SK-N-SH treated with all-trans-retinoic acid at 6 μM for 48 hours (cell line): ENCODE results near the gene NEU4.

Experiments
- ATAC-seq: fragments of 200-7000 bp; cut with Tn5 transposase; 3 replicates; pipeline ENCODE4 v1.9.1; 2020; ENCODE audit warnings: mild to moderate bottlenecking, moderate library complexity
- BACH2 ChIP-seq: fragments of 250-450 bp; sonication (Bioruptor Pico); IDR thresholded peaks from 2 replicates; pipeline ENCODE4 v1.9.0; 2021; ENCODE audit warnings: mild to moderate bottlenecking, borderline replicate concordance
- CSDC2 ChIP-seq: fragments of 250-450 bp; sonication (Bioruptor Pico); IDR thresholded peaks from 2 replicates; pipeline ENCODE4 v1.5.0; 2020; ENCODE audit warnings: mild to moderate bottlenecking, moderate library complexity
- ESRRG ChIP-seq: fragments of 250-450 bp; sonication (Bioruptor Pico); IDR thresholded peaks from 2 replicates; pipeline ENCODE4 v1.6.1; 2021; ENCODE audit warnings: mild to moderate bottlenecking
- GLIS3 ChIP-seq: fragments of 250-450 bp; sonication (Bioruptor Pico); IDR thresholded peaks from 2 replicates; pipeline ENCODE4 v1.5.0; 2020; ENCODE audit warnings: mild to moderate bottlenecking, moderate library complexity
- ISL1 ChIP-seq: fragments of 250-450 bp; sonication (Bioruptor Pico); IDR thresholded peaks from 2 replicates; pipeline ENCODE4 v2.1.2; 2022; ENCODE audit warnings: mild to moderate bottlenecking, moderate library complexity
- OSR1 ChIP-seq: fragments of 250-450 bp; sonication (Bioruptor Pico); IDR thresholded peaks from 2 replicates; pipeline ENCODE4 v1.8.0; 2022; ENCODE audit warnings: moderate library complexity, mild to moderate bottlenecking, inconsistent platforms
- SNAI2 ChIP-seq: fragments of 250-450 bp; sonication (Bioruptor Pico); IDR thresholded peaks from 2 replicates; pipeline ENCODE4 v1.5.0; 2020; ENCODE audit warnings: mild to moderate bottlenecking, moderate library complexity
- TCF4 ChIP-seq: fragments of 250-450 bp; sonication (Bioruptor Pico); IDR thresholded peaks from 2 replicates; pipeline ENCODE4 v1.8.0; 2021; ENCODE audit warnings: mild to moderate bottlenecking, moderate library complexity, borderline replicate concordance
- TOX ChIP-seq: fragments of 250-450 bp; sonication (Bioruptor Pico); IDR thresholded peaks from 2 replicates; pipeline ENCODE4 v1.8.0; 2021; ENCODE audit warnings: mild to moderate bottlenecking, moderate library complexity, borderline replicate concordance
- ZC3H10 ChIP-seq: fragments of 250-450 bp; sonication (Bioruptor Pico); IDR thresholded peaks from 2 replicates; pipeline ENCODE4 v1.5.1; 2021; ENCODE audit warnings: mild to moderate bottlenecking, moderate library complexity
- ZFP3 ChIP-seq: fragments of 250-450 bp; sonication (Bioruptor Pico); IDR thresholded peaks from 2 replicates; pipeline ENCODE4 v1.5.0; 2020; ENCODE audit warnings: mild to moderate bottlenecking, moderate library complexity
- ZFP30 ChIP-seq: fragments of 450-650 bp; formaldehyde crosslinking; IDR thresholded peaks from 2 replicates; pipeline ENCODE4 v1.5.0; 2022; ENCODE audit warnings: mild to moderate bottlenecking, moderate library complexity
- ZNF565 ChIP-seq: fragments of 450-650 bp; formaldehyde crosslinking; conservative IDR thresholded peaks from 2 replicates; pipeline ENCODE4 v1.5.0; 2020; ENCODE audit warnings: low read depth, mild to moderate bottlenecking, moderate library complexity
- ZNF70 ChIP-seq: fragments of 450-650 bp; formaldehyde crosslinking; IDR thresholded peaks from 2 replicates; pipeline ENCODE4 v1.5.0; 2020; ENCODE audit warnings: mild to moderate bottlenecking, moderate library complexity
- ZNF8 ChIP-seq: fragments of 450-650 bp; formaldehyde crosslinking; IDR thresholded peaks from 2 replicates; pipeline ENCODE4 v1.5.0; 2020; ENCODE audit warnings: mild to moderate bottlenecking, moderate library complexity
- TF ChIP-seq, protein P1 (sequence below): fragments of 250-450 bp; sonication (Bioruptor Pico); IDR thresholded peaks from 2 replicates; pipeline ENCODE4 v1.8.0; 2020; ENCODE audit warnings: mild to moderate bottlenecking, moderate library complexity, borderline replicate concordance
- TF ChIP-seq, protein P2 (sequence below): fragments of 250-450 bp; sonication (Bioruptor Pico); IDR thresholded peaks from 2 replicates; pipeline ENCODE4 v1.5.1; 2021; ENCODE audit warnings: mild to moderate bottlenecking, moderate library complexity
- TF ChIP-seq, protein P3 (sequence below): fragments of 250-450 bp; sonication (Bioruptor Pico); IDR thresholded peaks from 2 replicates; pipeline ENCODE4 v1.5.0; 2020; ENCODE audit warnings: mild to moderate bottlenecking, moderate library complexity
- TF ChIP-seq, protein P4 (sequence below): fragments of 250-450 bp; sonication (Bioruptor Pico); IDR thresholded peaks from 2 replicates; pipeline ENCODE4 v1.5.1; 2020; ENCODE audit warnings: low read depth, mild to moderate bottlenecking, moderate library complexity
- TF ChIP-seq, protein P5 (sequence below): fragments of 250-450 bp; sonication (Bioruptor Pico); IDR thresholded peaks from 2 replicates; pipeline ENCODE4 v1.8.0; 2021; ENCODE audit warnings: low read depth, mild to moderate bottlenecking, moderate library complexity, borderline replicate concordance

The NEU4 gene

DNA sequence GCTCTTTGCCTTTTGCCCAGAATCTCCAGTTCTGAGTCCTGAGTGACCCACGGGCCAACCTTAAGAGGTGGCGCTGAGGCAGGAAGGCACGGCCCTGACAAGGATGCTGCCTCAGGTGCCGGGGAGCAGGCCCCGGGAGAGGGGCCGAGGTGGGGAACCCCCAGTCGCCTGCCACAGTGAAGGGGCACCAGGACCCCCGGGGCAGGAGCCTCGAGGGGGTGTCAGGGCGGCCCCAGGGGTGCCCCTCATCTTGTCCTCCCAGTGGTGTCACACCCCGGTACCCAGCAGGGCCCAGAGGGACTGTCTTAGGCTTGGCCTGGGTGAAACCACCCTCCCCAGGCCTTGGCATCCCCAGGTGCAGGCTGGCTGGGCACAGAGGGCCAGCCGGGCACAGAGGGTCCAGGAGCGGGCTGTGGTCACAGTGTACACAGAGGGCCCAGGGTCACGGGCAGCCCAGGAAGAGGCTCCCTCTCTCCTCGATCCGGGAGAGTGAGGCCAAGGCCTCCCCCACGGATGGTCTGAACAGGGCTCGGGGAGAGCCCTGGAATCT is 48.7 kb downstream of the NEU4 start:
- ATAC-seq = no peak
- no peak for TF ChIP-seq ZNF565 (CRISPR knock-in tag)
- TF ChIP-seq, protein P1, sequence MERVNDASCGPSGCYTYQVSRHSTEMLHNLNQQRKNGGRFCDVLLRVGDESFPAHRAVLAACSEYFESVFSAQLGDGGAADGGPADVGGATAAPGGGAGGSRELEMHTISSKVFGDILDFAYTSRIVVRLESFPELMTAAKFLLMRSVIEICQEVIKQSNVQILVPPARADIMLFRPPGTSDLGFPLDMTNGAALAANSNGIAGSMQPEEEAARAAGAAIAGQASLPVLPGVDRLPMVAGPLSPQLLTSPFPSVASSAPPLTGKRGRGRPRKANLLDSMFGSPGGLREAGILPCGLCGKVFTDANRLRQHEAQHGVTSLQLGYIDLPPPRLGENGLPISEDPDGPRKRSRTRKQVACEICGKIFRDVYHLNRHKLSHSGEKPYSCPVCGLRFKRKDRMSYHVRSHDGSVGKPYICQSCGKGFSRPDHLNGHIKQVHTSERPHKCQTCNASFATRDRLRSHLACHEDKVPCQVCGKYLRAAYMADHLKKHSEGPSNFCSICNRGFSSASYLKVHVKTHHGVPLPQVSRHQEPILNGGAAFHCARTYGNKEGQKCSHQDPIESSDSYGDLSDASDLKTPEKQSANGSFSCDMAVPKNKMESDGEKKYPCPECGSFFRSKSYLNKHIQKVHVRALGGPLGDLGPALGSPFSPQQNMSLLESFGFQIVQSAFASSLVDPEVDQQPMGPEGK (CRISPR knock-in tag) = no peak
- TF ChIP-seq ZC3H10 (CRISPR knock-in tag) = no peak
- TF ChIP-seq ZNF70 (CRISPR knock-in tag) = no peak
- TF ChIP-seq ZFP30 (CRISPR knock-in tag) = no peak
- TF ChIP-seq, protein P2, sequence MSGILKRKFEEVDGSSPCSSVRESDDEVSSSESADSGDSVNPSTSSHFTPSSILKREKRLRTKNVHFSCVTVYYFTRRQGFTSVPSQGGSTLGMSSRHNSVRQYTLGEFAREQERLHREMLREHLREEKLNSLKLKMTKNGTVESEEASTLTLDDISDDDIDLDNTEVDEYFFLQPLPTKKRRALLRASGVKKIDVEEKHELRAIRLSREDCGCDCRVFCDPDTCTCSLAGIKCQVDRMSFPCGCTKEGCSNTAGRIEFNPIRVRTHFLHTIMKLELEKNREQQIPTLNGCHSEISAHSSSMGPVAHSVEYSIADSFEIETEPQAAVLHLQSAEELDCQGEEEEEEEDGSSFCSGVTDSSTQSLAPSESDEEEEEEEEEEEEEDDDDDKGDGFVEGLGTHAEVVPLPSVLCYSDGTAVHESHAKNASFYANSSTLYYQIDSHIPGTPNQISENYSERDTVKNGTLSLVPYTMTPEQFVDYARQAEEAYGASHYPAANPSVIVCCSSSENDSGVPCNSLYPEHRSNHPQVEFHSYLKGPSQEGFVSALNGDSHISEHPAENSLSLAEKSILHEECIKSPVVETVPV (CRISPR knock-in tag) = no peak
- no peak for TF ChIP-seq GLIS3 (CRISPR knock-in tag)
- TF ChIP-seq, protein P3, sequence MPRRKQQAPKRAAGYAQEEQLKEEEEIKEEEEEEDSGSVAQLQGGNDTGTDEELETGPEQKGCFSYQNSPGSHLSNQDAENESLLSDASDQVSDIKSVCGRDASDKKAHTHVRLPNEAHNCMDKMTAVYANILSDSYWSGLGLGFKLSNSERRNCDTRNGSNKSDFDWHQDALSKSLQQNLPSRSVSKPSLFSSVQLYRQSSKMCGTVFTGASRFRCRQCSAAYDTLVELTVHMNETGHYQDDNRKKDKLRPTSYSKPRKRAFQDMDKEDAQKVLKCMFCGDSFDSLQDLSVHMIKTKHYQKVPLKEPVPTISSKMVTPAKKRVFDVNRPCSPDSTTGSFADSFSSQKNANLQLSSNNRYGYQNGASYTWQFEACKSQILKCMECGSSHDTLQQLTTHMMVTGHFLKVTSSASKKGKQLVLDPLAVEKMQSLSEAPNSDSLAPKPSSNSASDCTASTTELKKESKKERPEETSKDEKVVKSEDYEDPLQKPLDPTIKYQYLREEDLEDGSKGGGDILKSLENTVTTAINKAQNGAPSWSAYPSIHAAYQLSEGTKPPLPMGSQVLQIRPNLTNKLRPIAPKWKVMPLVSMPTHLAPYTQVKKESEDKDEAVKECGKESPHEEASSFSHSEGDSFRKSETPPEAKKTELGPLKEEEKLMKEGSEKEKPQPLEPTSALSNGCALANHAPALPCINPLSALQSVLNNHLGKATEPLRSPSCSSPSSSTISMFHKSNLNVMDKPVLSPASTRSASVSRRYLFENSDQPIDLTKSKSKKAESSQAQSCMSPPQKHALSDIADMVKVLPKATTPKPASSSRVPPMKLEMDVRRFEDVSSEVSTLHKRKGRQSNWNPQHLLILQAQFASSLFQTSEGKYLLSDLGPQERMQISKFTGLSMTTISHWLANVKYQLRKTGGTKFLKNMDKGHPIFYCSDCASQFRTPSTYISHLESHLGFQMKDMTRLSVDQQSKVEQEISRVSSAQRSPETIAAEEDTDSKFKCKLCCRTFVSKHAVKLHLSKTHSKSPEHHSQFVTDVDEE (CRISPR knock-in tag) = no peak
- no peak for TF ChIP-seq ISL1 (CRISPR knock-in tag)
- TF ChIP-seq TCF4 (CRISPR knock-in tag) = no peak
- TF ChIP-seq, protein P4, sequence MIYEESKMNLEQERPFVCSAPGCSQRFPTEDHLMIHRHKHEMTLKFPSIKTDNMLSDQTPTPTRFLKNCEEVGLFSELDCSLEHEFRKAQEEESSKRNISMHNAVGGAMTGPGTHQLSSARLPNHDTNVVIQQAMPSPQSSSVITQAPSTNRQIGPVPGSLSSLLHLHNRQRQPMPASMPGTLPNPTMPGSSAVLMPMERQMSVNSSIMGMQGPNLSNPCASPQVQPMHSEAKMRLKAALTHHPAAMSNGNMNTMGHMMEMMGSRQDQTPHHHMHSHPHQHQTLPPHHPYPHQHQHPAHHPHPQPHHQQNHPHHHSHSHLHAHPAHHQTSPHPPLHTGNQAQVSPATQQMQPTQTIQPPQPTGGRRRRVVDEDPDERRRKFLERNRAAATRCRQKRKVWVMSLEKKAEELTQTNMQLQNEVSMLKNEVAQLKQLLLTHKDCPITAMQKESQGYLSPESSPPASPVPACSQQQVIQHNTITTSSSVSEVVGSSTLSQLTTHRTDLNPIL (CRISPR knock-in tag) = no peak
- no peak for TF ChIP-seq SNAI2
- TF ChIP-seq ZFP3 (CRISPR knock-in tag) = no peak
- TF ChIP-seq BACH2 = no peak
- TF ChIP-seq, protein P5, sequence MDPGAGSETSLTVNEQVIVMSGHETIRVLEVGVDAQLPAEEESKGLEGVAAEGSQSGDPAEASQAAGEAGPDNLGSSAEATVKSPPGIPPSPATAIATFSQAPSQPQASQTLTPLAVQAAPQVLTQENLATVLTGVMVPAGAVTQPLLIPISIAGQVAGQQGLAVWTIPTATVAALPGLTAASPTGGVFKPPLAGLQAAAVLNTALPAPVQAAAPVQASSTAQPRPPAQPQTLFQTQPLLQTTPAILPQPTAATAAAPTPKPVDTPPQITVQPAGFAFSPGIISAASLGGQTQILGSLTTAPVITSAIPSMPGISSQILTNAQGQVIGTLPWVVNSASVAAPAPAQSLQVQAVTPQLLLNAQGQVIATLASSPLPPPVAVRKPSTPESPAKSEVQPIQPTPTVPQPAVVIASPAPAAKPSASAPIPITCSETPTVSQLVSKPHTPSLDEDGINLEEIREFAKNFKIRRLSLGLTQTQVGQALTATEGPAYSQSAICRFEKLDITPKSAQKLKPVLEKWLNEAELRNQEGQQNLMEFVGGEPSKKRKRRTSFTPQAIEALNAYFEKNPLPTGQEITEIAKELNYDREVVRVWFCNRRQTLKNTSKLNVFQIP (CRISPR knock-in tag) = no peak
- no peak for TF ChIP-seq OSR1 (CRISPR knock-in tag)
- TF ChIP-seq TOX (CRISPR knock-in tag) = no peak
- no peak for TF ChIP-seq ZNF8 (CRISPR knock-in tag)
- TF ChIP-seq ESRRG (CRISPR knock-in tag) = no peak
- no peak for TF ChIP-seq CSDC2 (CRISPR knock-in tag)

DNA sequence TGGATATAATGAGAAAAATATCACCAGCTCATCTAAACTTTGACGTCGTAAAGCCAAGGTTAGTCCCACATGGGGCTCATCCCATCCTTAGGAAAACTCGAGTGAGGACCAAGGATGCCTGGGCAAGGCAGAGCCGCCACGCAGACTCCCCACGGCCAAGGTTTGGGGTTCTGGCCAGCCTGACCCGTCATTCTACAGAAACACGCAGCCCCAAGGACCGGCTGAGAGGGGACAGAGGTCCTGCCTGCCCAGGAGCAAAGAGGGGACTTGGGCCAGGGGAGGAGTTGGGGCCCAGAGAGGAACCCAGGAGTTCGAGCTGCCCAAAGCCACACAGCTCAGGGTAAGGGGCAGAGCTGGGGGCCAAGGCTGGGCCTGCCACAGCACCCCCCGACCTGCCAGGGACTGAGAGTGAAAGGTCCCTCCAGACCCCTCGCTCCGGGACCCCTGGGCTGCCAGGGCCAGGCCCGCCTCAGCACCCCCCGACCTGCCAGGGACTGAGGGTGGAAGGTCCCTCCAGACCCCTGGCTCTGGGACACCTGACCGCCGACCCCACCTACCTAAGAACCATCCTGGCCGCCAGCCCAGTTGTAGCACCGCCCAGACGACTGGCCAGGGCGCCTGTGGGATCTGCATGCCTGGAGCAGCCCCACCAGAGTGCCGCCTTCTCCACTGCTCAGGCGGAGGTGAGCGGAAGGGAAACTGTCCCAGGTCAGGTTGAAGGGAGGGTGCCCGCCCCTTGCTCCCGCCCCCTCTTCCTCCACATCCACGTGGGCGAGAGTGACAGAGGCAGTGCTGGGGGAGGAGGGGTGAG is 49.4 kb downstream of the NEU4 start, which contains the start of gene PDCD1:
PDCD1 (minus strand) TSS at position 689 of the 811 bp plus-strand sequence; CDS start at position 633, 56 bp downstream.
- TF ChIP-seq CSDC2 (CRISPR knock-in tag) = no peak
- no peak for TF ChIP-seq TOX (CRISPR knock-in tag)
- no peak for TF ChIP-seq OSR1 (CRISPR knock-in tag)
- TF ChIP-seq, protein P1 (CRISPR knock-in tag) = no peak
- TF ChIP-seq ZNF565 (CRISPR knock-in tag) = no peak
- no peak for TF ChIP-seq TCF4 (CRISPR knock-in tag)
- no peak for TF ChIP-seq ZFP3 (CRISPR knock-in tag)
- ATAC-seq = no peak
